ENCODE results near the gene NAP1L4. TPM values are rescaled to one million over a fixed set of nuclear protein-coding genes. Genes with fewer than 3 reads are reported as not detected.

Gene NAP1L4
- total RNA-seq, 2 experiments from 2014 or later: 240 to 245 TPM

DNA sequence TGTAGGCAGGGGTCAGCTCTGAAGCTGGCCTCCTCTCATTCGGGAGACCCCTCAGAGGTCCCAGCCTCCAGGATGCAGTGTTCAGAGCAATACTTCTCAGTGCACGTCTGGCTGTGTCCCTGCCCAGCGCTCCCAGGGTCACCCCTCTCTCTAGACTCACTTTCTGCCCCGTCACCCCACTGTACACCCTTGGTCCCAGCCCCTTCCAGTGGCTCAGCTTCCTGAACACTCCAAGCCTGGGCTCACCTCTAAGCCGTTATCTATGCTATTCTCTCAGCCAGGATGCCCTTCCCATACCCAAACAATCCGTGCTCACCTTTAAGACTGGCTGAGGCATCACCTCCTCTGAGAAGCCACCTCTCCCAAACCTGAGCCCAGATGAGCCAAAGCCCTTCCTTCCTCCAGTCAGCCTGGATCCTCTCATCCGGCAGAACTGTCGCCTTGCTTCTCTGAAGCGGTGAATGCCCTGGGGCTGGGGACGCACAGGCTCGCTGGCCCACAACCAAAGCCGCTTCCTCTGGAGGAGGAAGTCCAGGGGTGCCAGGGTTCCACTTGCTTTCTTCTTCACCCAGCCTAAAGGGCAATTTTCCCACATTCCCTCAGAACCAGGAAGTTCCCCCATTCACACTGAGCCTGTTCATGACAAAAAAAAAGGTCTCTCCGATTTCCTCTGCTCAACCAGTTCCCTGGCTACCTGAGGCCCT, 92.9 kb downstream of the NAP1L4 start:
- no peak for DNase-seq
- H3K4me3 Mint-ChIP-seq: no peak overlapping the region
- no peak overlapping the region for H3K27ac Mint-ChIP-seq
- no peaks in the 10 kb centered on the region for H3K27me3 Mint-ChIP-seq (ENCODE audit: low read depth)
- H3K4me1 Mint-ChIP-seq (ENCODE audit: low read depth): peaks cover 33% of the 10 kb centered on the region
- CTCF ChIA-PET: interaction anchor here (0.9 kb wide), 1 partner anchor 11 kb away, joined by 4 read pairs; no protein-coding TSS in a partner anchor
- peaks cover 2% of the 10 kb centered on the region for H3K36me3 Mint-ChIP-seq (ENCODE audit: low read depth)
- H3K9me3 Mint-ChIP-seq: no peaks in the 10 kb centered on the region
- intact Hi-C loops (cut with micrococcal nuclease): no loop called here

DNA sequence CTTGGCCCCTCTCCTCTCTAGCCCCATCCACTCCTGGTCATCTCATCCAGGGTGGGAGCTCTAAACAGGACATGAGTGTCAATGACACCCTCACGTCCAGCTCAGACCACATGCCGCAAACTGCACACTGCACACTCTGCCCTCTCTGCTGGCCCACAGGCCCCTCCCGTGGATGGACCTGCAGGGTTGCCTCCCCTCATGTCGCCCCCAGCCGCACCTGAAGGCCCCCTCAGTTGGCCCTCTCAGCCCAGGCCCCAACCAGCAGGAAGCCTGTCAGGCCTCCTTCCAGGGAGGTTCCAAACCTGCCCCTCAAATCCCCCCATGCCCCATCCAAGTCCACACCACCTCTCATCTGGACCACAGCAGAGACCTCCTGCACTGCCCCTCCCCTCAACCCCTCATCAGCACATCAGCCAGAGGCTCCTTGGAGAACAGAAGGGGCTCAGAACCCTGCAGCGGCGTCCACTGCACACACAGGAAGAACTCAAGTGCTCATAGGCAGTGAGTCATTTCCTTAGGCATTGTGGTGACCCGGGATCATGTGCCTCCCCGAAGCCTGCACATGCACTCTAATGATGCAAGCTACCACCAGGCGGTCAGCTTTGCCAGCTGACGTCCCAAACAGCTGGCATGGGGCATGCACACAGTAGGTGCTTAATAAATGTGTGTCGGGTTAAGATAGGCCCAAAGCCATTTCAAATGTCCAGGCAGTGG, 93.6 kb downstream of the NAP1L4 start:
- peaks cover 2% of the 10 kb centered on the region for H3K36me3 Mint-ChIP-seq (ENCODE audit: low read depth)
- H3K4me1 Mint-ChIP-seq (ENCODE audit: low read depth): peaks cover 31% of the 10 kb centered on the region
- intact Hi-C loops (cut with micrococcal nuclease): no loop called here
- H3K4me3 Mint-ChIP-seq: peak overlapping the region; percentile 38
- no peaks in the 10 kb centered on the region for H3K27me3 Mint-ChIP-seq (ENCODE audit: low read depth)
- H3K27ac Mint-ChIP-seq: peak overlapping the region; percentile 73
- CTCF ChIA-PET: interaction anchor here (0.9 kb wide), 1 partner anchor 11 kb away, joined by 4 read pairs; no protein-coding TSS in a partner anchor
- no peaks in the 10 kb centered on the region for H3K9me3 Mint-ChIP-seq
- DNase-seq: peak; percentile 74

DNA sequence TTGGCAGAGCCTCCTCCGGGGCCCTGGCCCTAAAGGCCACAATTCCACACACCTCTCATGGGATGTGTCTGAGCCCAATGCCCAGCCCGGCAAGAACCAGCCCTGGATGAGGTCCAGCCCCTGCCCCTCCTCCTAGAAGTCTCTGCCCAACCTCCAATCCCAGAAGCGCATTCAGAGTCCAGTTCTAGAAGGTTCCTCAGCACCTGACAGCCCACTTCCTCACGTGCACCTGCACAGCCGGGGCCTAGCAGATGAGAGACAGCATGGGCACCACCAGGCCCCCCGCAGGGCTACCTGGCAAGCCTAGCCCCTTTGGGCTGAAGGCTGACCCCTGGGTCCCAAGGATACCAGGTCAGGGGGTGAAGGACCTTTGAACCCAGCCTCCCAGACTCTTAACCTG, 95.1 kb downstream of the NAP1L4 start:
- Mint-ChIP-seq H3K4me1 (ENCODE audit: low read depth) (peaks cover 35% of the 10 kb centered on the region), H3K27ac (no peak overlapping the region)

DNA sequence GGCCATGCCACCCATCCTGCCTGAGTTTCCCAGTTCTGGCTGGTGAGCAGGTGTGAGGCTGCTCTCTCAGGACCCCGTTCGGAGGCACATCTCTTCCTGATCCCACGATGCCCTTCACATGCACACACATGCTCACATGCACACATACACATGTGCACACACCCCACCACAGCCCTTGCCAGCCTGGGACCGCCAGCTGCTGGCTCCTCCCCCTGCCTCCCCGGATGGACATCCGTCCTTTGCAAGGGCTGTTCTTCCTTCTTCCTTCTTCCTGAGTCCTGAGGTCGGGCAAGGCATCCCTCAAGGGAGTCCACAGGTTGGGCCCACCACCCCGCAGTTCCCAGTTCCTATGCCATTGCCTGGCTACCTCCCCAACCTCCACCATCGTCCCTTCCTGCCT, 96.1 kb downstream of the NAP1L4 start:
- no peak overlapping the region for H3K27ac Mint-ChIP-seq
- peaks cover 45% of the 10 kb centered on the region for H3K4me1 Mint-ChIP-seq (ENCODE audit: low read depth)
- no peaks in the 10 kb centered on the region for H3K9me3 Mint-ChIP-seq
- no peak for DNase-seq
- H3K4me3 Mint-ChIP-seq: no peak overlapping the region
- CTCF ChIA-PET: interaction anchor here (0.6 kb wide), 1 partner anchor 67 kb away, joined by 3 read pairs; no protein-coding TSS in a partner anchor
- no peaks in the 10 kb centered on the region for H3K27me3 Mint-ChIP-seq (ENCODE audit: low read depth)
- H3K36me3 Mint-ChIP-seq (ENCODE audit: low read depth): peaks cover 2% of the 10 kb centered on the region
- intact Hi-C loops (cut with micrococcal nuclease): no loop called here

More for the DNA sequence above, 95.1 kb downstream of the NAP1L4 start:
- DNase-seq: no peak
- Mint-ChIP-seq H3K9me3 (no peaks in the 10 kb centered on the region), H3K4me3 (no peak overlapping the region), H3K27me3 (ENCODE audit: low read depth) (no peaks in the 10 kb centered on the region), H3K36me3 (ENCODE audit: low read depth) (peaks cover 2% of the 10 kb centered on the region)
- CTCF ChIA-PET: no interaction called here
- intact Hi-C loops (cut with micrococcal nuclease): no loop called here

Other genes starting within 250 kb of the NAP1L4 start
- under 1 TPM; 0.17 to 0.26 TPM for gene CDKN1C, start 106.6 kb downstream of the NAP1L4 start, total RNA-seq
- gene PHLDA2, start 62.9 kb downstream of the NAP1L4 start, total RNA-seq: 1 to 10 TPM; 2.8 to 3.6 TPM
- 100 to 1,000 TPM; 126 to 128 TPM for gene CARS1, start 65.1 kb upstream of the NAP1L4 start, total RNA-seq
- 1 to 10 TPM; 3.5 to 3.9 TPM for gene OSBPL5, start 173.0 kb upstream of the NAP1L4 start, total RNA-seq
- not detected for gene MRGPRG, start 226.5 kb upstream of the NAP1L4 start, total RNA-seq
- gene MRGPRE, start 240.1 kb upstream of the NAP1L4 start, total RNA-seq: not detected